ENCODE measurements around the gene CD81. TPM values are rescaled to one million over a fixed set of nuclear protein-coding genes. Genes with fewer than 3 reads are reported as not detected.

Gene CD81
- polyA plus RNA-seq, 2 donors, result 56.8 to 175 TPM

GRCh38 chr11:2416765-2417164 is 39.7 kb downstream of the CD81 start:
- H3K4me3 ChIP-seq (ENCODE audit: low read depth in 1 of 2, low read length in 2 of 2), result no peak overlapping the region
- no peak overlapping the region for H3K27ac ChIP-seq (ENCODE audit: low read depth in 2 of 2, low read length in 1 of 2)
- H3K36me3 ChIP-seq (ENCODE audit: control insufficient read depth in 2 of 2, insufficient read depth in 2 of 2, low read length in 1 of 2), result no peaks in the 10 kb centered on the region
- 69 to 74% methylated on average over 18 of the region's 18 CpGs for WGBS, 2 donors
- peaks cover 0 to 4% of the 10 kb centered on the region in 2 donors for H3K4me1 ChIP-seq (ENCODE audit: control insufficient read depth in 2 of 2, insufficient read depth in 2 of 2, low read length in 1 of 2)
- H3K27me3 ChIP-seq (ENCODE audit: control insufficient read depth in 1 of 2, insufficient read depth in 2 of 2, low read length in 2 of 2), result peaks cover 0 to 3% of the 10 kb centered on the region in 2 donors
- H3K9me3 ChIP-seq (ENCODE audit: control insufficient read depth in 2 of 2, insufficient read depth in 1 of 2, low read depth in 1 of 2, low read length in 1 of 2), result no peaks in the 10 kb centered on the region

GRCh38 chr11:2417856-2418692 is 41.0 kb downstream of the CD81 start:
- peaks cover 0 to 4% of the 10 kb centered on the region in 2 donors for H3K4me1 ChIP-seq (ENCODE audit: control insufficient read depth in 2 of 2, insufficient read depth in 2 of 2, low read length in 1 of 2)
- H3K27me3 ChIP-seq (ENCODE audit: control insufficient read depth in 1 of 2, insufficient read depth in 2 of 2, low read length in 2 of 2), result peaks cover 0 to 3% of the 10 kb centered on the region in 2 donors
- 72 to 81% methylated on average over 30 of the region's 30 CpGs for WGBS, 2 donors
- no peak overlapping the region for H3K27ac ChIP-seq (ENCODE audit: low read depth in 2 of 2, low read length in 1 of 2)
- no peaks in the 10 kb centered on the region for H3K36me3 ChIP-seq (ENCODE audit: control insufficient read depth in 2 of 2, insufficient read depth in 2 of 2, low read length in 1 of 2)
- no peaks in the 10 kb centered on the region for H3K9me3 ChIP-seq (ENCODE audit: control insufficient read depth in 2 of 2, insufficient read depth in 1 of 2, low read depth in 1 of 2, low read length in 1 of 2)
- H3K4me3 ChIP-seq (ENCODE audit: low read depth in 1 of 2, low read length in 2 of 2), result no peak overlapping the region

- H3K27me3 ChIP-seq (ENCODE audit: control insufficient read depth in 1 of 2, insufficient read depth in 2 of 2, low read length in 2 of 2), result peaks cover 0 to 3% of the 10 kb centered on the region in 2 donors
- no peaks in the 10 kb centered on the region for H3K9me3 ChIP-seq (ENCODE audit: control insufficient read depth in 2 of 2, insufficient read depth in 1 of 2, low read depth in 1 of 2, low read length in 1 of 2)
- peaks cover 0 to 4% of the 10 kb centered on the region in 2 donors for H3K4me1 ChIP-seq (ENCODE audit: control insufficient read depth in 2 of 2, insufficient read depth in 2 of 2, low read length in 1 of 2)
- H3K36me3 ChIP-seq (ENCODE audit: control insufficient read depth in 2 of 2, insufficient read depth in 2 of 2, low read length in 1 of 2), result no peaks in the 10 kb centered on the region
- 71 to 75% methylated on average over 21 of the region's 21 CpGs for WGBS, 2 donors
- H3K27ac ChIP-seq (ENCODE audit: low read depth in 2 of 2, low read length in 1 of 2), result no peak overlapping the region
- no peak overlapping the region for H3K4me3 ChIP-seq (ENCODE audit: low read depth in 1 of 2, low read length in 2 of 2)
Measured at GRCh38 chr11:2418693-2419360, 41.7 kb downstream of the CD81 start.

- H3K4me1 ChIP-seq (ENCODE audit: control insufficient read depth in 2 of 2, insufficient read depth in 2 of 2, low read length in 1 of 2), result peaks cover 0 to 4% of the 10 kb centered on the region in 2 donors
- H3K9me3 ChIP-seq (ENCODE audit: control insufficient read depth in 2 of 2, insufficient read depth in 1 of 2, low read depth in 1 of 2, low read length in 1 of 2), result no peaks in the 10 kb centered on the region
- H3K27me3 ChIP-seq (ENCODE audit: control insufficient read depth in 1 of 2, insufficient read depth in 2 of 2, low read length in 2 of 2), result peaks cover 0 to 3% of the 10 kb centered on the region in 2 donors
- WGBS, 2 donors, result 45 to 48% methylated on average over 35 to 36 of the region's 36 CpGs
- no peaks in the 10 kb centered on the region for H3K36me3 ChIP-seq (ENCODE audit: control insufficient read depth in 2 of 2, insufficient read depth in 2 of 2, low read length in 1 of 2)
- no peak overlapping the region for H3K27ac ChIP-seq (ENCODE audit: low read depth in 2 of 2, low read length in 1 of 2)
- no peak overlapping the region for H3K4me3 ChIP-seq (ENCODE audit: low read depth in 1 of 2, low read length in 2 of 2)
Measured at GRCh38 chr11:2419638-2420501, 42.8 kb downstream of the CD81 start.

GRCh38 chr11:2420502-2421225 is 43.6 kb downstream of the CD81 start:
- H3K27ac ChIP-seq (ENCODE audit: low read depth in 2 of 2, low read length in 1 of 2), result no peak overlapping the region

GRCh38 chr11:2421226-2421994 is 44.3 kb downstream of the CD81 start:
- Histone ChIP-seq H3K27me3 (ENCODE audit: control insufficient read depth in 1 of 2, insufficient read depth in 2 of 2, low read length in 2 of 2) (peaks cover 0 to 3% of the 10 kb centered on the region in 2 donors), H3K27ac (ENCODE audit: low read depth in 2 of 2, low read length in 1 of 2) (no peak overlapping the region), H3K9me3 (ENCODE audit: control insufficient read depth in 2 of 2, insufficient read depth in 1 of 2, low read depth in 1 of 2, low read length in 1 of 2) (no peaks in the 10 kb centered on the region), H3K36me3 (ENCODE audit: control insufficient read depth in 2 of 2, insufficient read depth in 2 of 2, low read length in 1 of 2) (no peaks in the 10 kb centered on the region), H3K4me3 (ENCODE audit: low read depth in 1 of 2, low read length in 2 of 2) (no peak overlapping the region), H3K4me1 (ENCODE audit: control insufficient read depth in 2 of 2, insufficient read depth in 2 of 2, low read length in 1 of 2) (peaks cover 0 to 4% of the 10 kb centered on the region in 2 donors)
- WGBS, 2 donors, result 65 to 71% methylated on average over 18 to 19 of the region's 19 CpGs

More at GRCh38 chr11:2420502-2421225, 43.6 kb downstream of the CD81 start:
- WGBS, 2 donors, result 15 to 18% methylated on average over 42 to 44 of the region's 44 CpGs
- H3K4me1 ChIP-seq (ENCODE audit: control insufficient read depth in 2 of 2, insufficient read depth in 2 of 2, low read length in 1 of 2), result peaks cover 0 to 4% of the 10 kb centered on the region in 2 donors
- H3K4me3 ChIP-seq (ENCODE audit: low read depth in 1 of 2, low read length in 2 of 2), result no peak overlapping the region
- H3K27me3 ChIP-seq (ENCODE audit: control insufficient read depth in 1 of 2, insufficient read depth in 2 of 2, low read length in 2 of 2), result peaks cover 0 to 3% of the 10 kb centered on the region in 2 donors
- no peaks in the 10 kb centered on the region for H3K36me3 ChIP-seq (ENCODE audit: control insufficient read depth in 2 of 2, insufficient read depth in 2 of 2, low read length in 1 of 2)
- H3K9me3 ChIP-seq (ENCODE audit: control insufficient read depth in 2 of 2, insufficient read depth in 1 of 2, low read depth in 1 of 2, low read length in 1 of 2), result no peaks in the 10 kb centered on the region

- Histone ChIP-seq H3K27me3 (ENCODE audit: control insufficient read depth in 1 of 2, insufficient read depth in 2 of 2, low read length in 2 of 2) (peaks cover 0 to 3% of the 10 kb centered on the region in 2 donors), H3K27ac (ENCODE audit: low read depth in 2 of 2, low read length in 1 of 2) (no peak overlapping the region), H3K9me3 (ENCODE audit: control insufficient read depth in 2 of 2, insufficient read depth in 1 of 2, low read depth in 1 of 2, low read length in 1 of 2) (no peaks in the 10 kb centered on the region), H3K4me3 (ENCODE audit: low read depth in 1 of 2, low read length in 2 of 2) (no peak overlapping the region), H3K36me3 (ENCODE audit: control insufficient read depth in 2 of 2, insufficient read depth in 2 of 2, low read length in 1 of 2) (no peaks in the 10 kb centered on the region), H3K4me1 (ENCODE audit: control insufficient read depth in 2 of 2, insufficient read depth in 2 of 2, low read length in 1 of 2) (peaks cover 0 to 5% of the 10 kb centered on the region in 2 donors)
- 80 to 89% methylated on average over 17 of the region's 17 CpGs for WGBS, 2 donors
Measured at GRCh38 chr11:2421996-2422395, 44.9 kb downstream of the CD81 start.

- Histone ChIP-seq H3K27ac (ENCODE audit: low read depth in 2 of 2, low read length in 1 of 2) (no peak overlapping the region), H3K9me3 (ENCODE audit: control insufficient read depth in 2 of 2, insufficient read depth in 1 of 2, low read depth in 1 of 2, low read length in 1 of 2) (no peaks in the 10 kb centered on the region), H3K27me3 (ENCODE audit: control insufficient read depth in 1 of 2, insufficient read depth in 2 of 2, low read length in 2 of 2) (peaks cover 0 to 3% of the 10 kb centered on the region in 2 donors), H3K4me1 (ENCODE audit: control insufficient read depth in 2 of 2, insufficient read depth in 2 of 2, low read length in 1 of 2) (peaks cover 0 to 9% of the 10 kb centered on the region in 2 donors), H3K36me3 (ENCODE audit: control insufficient read depth in 2 of 2, insufficient read depth in 2 of 2, low read length in 1 of 2) (no peaks in the 10 kb centered on the region), H3K4me3 (ENCODE audit: low read depth in 1 of 2, low read length in 2 of 2) (no peak overlapping the region)
- WGBS, 2 donors, result 83 to 85% methylated on average over 14 of the region's 14 CpGs
Measured at GRCh38 chr11:2422461-2423156, 45.5 kb downstream of the CD81 start.

Data from esophagus (tissue), 2 donors.